Tibial nerve (tissue), 4 donors: ENCODE results near the gene ITPKB.

Experiments
- EP300 ChIP-seq, 2 donors: sonication (generic); formaldehyde crosslinking; IDR thresholded peaks; one replicate each; pipeline ENCODE4 v1.6.1; 2017; ENCODE audit warnings: antibody characterized with exemption in 2 of 2, mild to moderate bottlenecking in 1 of 2
- TF ChIP-seq, protein P1 (sequence below), 5 experiments: fragments of 200-600 bp in 3 of 5; fragments of 450-650 bp in 2 of 5; sonication (generic) in 3 of 5; IDR thresholded peaks; one replicate each; pipeline ENCODE4 v1.5.1; 2016 to 2019; ENCODE audit warnings: antibody characterized with exemption in 5 of 5, mild to moderate bottlenecking in 3 of 5, moderate library complexity in 2 of 5

DNA sequence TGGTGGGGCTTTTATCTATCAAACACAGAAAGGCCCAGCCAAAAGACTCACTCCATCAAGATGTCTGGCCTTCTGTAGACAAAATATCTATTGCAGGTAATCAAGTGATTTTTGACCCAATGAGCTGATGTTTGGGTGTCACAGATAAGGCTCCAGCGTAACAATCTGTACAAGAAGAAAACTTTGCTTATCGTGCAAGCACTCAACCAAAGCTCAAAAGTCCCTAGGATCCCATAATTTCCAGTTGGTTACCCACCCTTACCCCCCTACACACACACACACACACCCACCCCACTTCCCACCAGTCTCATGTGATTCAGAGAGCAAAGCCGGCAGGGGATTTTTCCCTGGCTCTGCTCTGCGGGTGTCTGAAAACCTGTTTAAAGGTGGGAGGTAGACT lies 5.8 kb downstream of the ITPKB start:
- TF ChIP-seq, protein P1, sequence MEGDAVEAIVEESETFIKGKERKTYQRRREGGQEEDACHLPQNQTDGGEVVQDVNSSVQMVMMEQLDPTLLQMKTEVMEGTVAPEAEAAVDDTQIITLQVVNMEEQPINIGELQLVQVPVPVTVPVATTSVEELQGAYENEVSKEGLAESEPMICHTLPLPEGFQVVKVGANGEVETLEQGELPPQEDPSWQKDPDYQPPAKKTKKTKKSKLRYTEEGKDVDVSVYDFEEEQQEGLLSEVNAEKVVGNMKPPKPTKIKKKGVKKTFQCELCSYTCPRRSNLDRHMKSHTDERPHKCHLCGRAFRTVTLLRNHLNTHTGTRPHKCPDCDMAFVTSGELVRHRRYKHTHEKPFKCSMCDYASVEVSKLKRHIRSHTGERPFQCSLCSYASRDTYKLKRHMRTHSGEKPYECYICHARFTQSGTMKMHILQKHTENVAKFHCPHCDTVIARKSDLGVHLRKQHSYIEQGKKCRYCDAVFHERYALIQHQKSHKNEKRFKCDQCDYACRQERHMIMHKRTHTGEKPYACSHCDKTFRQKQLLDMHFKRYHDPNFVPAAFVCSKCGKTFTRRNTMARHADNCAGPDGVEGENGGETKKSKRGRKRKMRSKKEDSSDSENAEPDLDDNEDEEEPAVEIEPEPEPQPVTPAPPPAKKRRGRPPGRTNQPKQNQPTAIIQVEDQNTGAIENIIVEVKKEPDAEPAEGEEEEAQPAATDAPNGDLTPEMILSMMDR (IDR thresholded peaks at IDR 0.05): no peak
- no peak for TF ChIP-seq EP300 (IDR thresholded peaks at IDR 0.05)
